SIG-M5 (cell line): ENCODE measurements around the gene RYR2.

Experiments used
- DNase-seq: peaks from one replicate; lab custom pipeline; 2025; lab: John Stamatoyannopoulos, UW

Gene RYR2

DNA sequence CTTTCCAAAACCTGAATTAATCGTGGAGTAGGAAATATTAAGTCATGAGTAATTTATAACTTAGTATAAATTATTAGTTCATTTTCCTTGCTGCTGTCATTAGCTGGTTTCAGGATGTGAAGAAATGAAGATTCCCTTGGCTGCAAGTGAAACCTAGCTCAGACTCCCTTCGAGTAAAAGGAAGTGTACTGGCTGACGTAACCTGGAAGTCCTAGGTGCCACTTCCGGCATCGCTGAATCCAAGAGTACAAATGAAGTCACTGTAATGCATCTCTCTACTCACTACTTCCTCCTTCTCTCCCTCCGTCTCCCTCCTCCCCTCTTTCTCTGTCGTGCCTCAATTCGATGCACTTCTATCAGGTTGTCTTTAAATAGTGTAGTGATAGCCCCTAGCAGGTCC lies 820.0 kb downstream of the RYR2 start:
- DNase-seq = no peak

DNA sequence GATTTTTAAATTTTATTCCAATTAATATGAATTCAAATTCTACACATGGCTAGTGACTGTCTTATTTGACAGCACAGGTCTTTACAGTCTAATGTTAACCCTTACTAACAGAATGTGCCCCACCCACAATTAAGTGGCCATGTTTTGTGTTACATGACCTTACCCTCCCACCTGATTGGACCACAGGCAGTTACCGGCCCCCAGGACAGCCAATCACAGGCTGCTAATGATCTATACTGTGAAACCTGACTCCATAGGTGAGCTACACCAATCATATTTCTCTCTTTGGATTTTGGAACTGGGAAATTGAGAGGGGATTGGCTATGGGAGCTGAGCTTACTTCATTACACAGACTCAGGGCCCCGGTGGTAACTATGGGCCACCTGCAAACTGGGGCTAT lies 821.2 kb downstream of the RYR2 start:
- DNase-seq = no peak

DNA sequence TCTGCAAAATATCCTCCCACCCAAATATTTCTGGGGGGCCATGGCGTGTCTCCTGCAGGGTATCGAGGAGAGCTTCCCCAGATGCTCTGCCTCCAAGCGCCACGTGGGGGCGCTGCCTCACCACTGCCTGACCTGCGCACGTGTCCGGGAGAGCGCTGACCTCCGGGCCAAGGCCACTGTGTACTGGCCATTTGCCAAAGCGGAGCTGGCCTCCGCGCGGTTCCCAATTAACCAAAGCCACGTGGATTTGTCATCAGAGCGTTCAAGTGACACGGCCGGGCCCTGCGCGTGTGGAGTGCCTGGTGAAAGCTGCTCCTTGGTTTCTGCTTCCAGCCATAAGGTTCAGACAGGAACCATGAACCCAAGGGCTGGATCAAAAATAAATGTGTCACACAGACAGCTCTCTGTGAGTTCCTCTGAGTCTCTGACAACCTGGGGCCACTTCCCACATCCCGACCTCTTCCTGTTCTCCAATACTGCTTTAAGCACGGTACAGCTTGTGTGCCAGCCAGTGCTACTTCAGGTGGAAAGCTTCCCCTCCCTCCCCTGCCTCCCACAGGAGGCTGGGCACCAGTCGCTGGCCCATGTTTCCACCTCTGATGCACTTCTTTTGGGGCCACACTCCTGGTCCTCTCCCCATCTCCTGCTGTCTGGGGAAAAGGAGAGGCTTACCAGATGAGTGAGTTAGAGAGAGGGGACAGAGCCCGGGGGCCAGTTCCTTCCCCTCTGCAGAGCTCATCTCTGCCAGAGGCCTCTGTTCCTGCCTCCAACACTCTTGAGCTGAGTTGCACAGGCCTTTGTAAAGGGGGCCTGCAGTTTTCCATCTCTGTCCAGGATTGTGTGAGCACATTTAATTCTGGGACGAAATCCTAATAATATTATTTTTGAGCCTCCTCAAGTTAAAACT lies 822.6 kb downstream of the RYR2 start:
- DNase-seq = no peak

DNA sequence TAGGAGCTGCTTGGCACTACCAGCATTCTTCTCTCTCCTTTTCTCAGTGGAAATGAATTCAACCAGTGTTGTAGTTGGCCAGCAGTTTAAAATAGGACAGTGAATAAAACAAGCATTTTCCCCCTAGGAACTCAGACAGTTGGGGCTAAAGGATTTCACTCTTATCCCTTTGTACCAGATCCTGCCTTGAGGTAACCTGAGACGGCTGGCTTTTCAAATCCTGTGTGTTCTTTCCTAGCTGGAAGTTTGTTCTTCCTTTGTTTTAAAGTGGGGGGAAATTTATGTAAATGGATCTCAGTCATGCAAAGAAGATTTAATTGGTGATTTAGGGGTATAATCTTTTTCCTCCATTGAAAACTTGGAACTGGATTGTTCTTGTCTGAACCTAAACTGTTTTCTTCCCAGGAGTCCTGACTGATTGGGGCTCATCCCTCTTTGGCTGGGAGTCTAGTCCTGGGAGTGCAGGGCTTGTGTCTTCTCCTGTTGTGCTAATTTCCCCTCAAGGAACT lies 825.5 kb downstream of the RYR2 start:
- no peak for DNase-seq

DNA sequence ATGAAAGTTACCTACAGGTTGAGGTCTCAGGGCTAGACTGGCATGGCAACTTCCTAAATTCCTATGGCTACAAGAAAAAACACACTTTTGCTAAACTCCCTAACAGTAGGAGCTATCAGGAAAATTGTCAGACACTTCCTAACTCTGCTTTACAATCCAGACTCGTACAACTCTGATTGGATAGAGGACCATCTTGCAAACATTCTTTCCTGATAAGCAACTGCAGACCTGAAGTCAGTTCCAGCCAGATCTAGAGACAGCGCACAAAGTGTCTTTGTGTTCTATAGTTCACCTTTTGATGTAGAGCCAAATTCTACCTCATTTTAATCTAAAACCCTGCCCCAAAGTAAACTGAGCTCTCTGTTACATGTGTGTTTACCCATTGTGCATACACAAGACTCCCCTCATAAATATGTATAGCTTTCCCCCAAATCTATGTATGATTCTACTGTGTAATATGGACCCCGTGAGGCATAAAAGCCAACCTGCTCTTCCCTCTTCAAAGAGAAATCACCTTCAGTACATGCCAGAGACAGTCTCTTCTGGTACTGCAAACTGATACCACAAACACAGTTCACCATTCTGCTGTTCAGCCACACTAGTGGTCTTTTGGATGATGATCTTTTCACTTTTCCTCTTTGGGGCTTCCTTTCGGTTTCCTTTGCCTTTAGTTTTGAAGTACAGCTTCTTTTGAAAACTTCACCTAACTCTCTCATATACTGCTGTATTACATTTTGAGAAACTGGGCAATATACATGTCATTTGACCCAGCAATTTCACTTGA lies 827.0 kb downstream of the RYR2 start:
- DNase-seq = no peak

DNA sequence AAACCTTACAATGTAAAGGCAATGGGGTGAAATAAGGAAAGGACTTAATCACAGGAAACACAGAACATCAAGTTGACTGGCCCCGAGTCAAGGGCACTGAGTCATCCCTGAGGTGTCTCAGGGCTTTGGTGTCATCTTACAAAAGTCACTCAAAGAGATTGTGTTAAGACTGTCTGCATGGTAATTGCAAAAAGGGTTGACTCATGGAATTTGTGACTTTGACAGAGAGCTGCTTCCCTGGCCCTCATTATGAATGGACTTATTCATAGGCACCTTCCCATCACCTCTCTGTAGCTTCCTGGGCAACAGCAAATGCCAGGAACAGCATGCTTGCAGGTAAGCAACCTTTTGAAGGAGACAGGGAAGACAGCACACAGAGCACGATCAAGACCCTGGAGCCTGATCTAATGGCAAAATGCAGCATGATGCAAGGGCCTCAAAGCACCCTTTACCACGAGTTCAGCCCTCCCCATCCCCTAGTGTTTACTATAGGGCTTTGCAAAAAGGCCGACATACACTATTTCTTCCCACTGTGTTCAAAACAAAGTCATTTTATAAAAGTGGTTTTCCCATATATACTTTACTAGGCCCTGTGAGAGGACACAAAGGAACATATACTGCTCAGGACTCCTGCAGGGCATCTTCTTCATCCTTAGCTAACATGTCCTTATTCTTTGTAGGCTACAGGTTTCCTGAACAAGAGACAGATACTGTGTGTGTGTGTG lies 831.7 kb downstream of the RYR2 start:
- DNase-seq = no peak

DNA sequence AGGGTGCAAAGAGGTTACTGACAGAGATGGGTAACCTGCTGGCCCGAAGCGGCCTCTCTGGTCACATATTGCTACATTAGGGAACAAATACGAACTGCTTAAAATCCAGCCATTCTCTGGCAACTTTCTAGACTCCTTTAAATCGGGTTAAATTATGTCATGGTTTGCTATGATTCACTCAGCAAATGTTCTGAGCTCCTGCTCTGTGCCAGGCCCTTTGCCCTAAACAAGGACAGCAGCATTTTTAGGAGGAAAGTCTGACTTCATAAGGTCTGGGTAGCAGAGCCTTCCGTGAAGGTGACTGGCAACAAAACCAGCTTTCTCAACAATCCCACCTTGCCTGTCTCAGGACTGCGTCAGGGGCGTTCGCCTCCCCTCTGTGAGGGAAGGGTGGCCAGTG lies 833.3 kb downstream of the RYR2 start:
- DNase-seq = no peak

DNA sequence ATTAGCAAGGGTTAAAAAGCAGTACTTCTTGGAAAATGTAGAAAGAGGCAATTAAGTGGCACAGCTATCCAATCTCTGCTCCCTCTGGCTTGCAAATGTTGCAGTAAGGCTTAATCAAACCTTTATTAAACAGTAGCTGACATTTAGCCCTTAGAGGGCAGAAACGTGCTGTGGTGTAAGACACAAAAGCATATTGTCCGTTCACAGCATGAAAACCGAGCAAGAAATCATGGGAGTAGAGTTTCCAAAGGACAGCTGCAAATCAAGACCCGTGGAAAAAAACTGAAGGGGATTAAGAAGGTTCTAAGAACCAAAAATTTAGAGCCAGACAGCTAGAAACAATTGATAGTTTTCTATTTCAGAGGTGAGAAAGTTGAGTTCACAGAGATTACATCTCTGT lies 835.6 kb downstream of the RYR2 start:
- DNase-seq = no peak

DNA sequence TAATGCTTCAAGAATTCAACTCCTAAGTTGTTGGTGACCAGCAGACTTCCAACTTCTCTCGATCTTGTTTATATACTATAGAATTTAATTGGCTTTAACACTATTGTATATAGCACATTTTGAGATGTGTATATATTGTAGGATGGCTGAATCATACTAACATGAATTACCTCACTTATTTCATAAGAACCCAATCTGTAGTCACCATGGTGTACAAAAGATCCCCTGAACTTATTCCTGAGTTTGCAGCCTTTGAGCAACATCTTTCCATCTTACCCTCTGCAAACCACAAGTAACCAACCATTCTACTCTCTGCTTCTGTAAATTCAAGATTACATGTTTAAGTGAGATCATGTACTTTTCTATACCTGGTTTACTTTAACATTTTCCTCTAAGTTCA lies 836.4 kb downstream of the RYR2 start:
- no peak for DNase-seq

DNA sequence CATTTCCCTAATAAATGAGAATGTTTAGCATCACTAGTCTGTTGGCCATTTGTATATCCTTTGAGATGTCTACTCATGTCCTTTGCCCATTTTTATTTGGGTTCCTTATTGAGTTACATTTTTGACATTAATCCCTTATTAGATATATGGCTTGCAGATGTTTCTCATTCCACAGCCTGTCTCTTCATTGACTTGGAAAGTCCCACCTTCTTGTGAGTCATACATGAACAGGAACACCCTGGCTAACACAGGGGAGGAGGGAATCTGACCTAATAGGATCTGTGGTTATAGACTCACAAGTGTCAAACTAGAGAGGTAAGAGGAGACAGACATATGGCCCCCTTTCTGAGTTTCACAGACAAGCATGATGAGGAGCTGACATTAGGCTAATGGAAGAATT lies 837.2 kb downstream of the RYR2 start:
- DNase-seq = no peak
